ENCODE data around the gene NDUFS4.
"Not testable (repeated sequence)": the region's sequence is repeated elsewhere in the genome, so short reads cannot be mapped to it uniquely, and the experiment has no call there.

NDUFS4 gene

GRCh38 chr5:53575101-53575500, 14.7 kb downstream of the NDUFS4 start:
- DNase-seq (ENCODE audit: low read depth, low spot score) = no peak

- no peak for DNase-seq (ENCODE audit: low read depth, low spot score)
Measured at GRCh38 chr5:53575831-53576230, 15.4 kb downstream of the NDUFS4 start.

- no peak for DNase-seq (ENCODE audit: low read depth, low spot score)
Measured at GRCh38 chr5:53576674-53577073, 16.2 kb downstream of the NDUFS4 start.

- DNase-seq (ENCODE audit: low read depth, low spot score) = no peak
Measured at GRCh38 chr5:53578854-53579253, 18.4 kb downstream of the NDUFS4 start.

GRCh38 chr5:53580547-53580946, 20.1 kb downstream of the NDUFS4 start:
- DNase-seq (ENCODE audit: low read depth, low spot score) = no peak

- no peak for DNase-seq (ENCODE audit: low read depth, low spot score)
Measured at GRCh38 chr5:53582225-53582624, 21.8 kb downstream of the NDUFS4 start.

GRCh38 chr5:53590759-53591158, 30.3 kb downstream of the NDUFS4 start:
- no peak for DNase-seq (ENCODE audit: low read depth, low spot score)

- DNase-seq (ENCODE audit: low read depth, low spot score) = no peak
Measured at GRCh38 chr5:53594419-53594818, 34.0 kb downstream of the NDUFS4 start.

- no peak for DNase-seq (ENCODE audit: low read depth, low spot score)
Measured at GRCh38 chr5:53597894-53598293, 37.5 kb downstream of the NDUFS4 start.

- DNase-seq (ENCODE audit: low read depth, low spot score) = no peak
Measured at GRCh38 chr5:53601570-53601969, 41.1 kb downstream of the NDUFS4 start.

- DNase-seq (ENCODE audit: low read depth, low spot score) = no peak
Measured at GRCh38 chr5:53603009-53603687, 42.7 kb downstream of the NDUFS4 start.

- no peak for DNase-seq (ENCODE audit: low read depth, low spot score)
Measured at GRCh38 chr5:53604309-53604708, 43.9 kb downstream of the NDUFS4 start.

GRCh38 chr5:53607886-53608285, 47.4 kb downstream of the NDUFS4 start:
- no peak for DNase-seq (ENCODE audit: low read depth, low spot score)

- not testable (repeated sequence) for DNase-seq (ENCODE audit: low read depth, low spot score)
Measured at GRCh38 chr5:53608897-53609296, 48.5 kb downstream of the NDUFS4 start.

- DNase-seq (ENCODE audit: low read depth, low spot score) = no peak
Measured at GRCh38 chr5:53613061-53613460, 52.6 kb downstream of the NDUFS4 start.

GRCh38 chr5:53613536-53613935, 53.1 kb downstream of the NDUFS4 start:
- DNase-seq (ENCODE audit: low read depth, low spot score) = no peak

GRCh38 chr5:53614376-53614885, 54.0 kb downstream of the NDUFS4 start:
- no peak for DNase-seq (ENCODE audit: low read depth, low spot score)

GRCh38 chr5:53616939-53617549, 56.6 kb downstream of the NDUFS4 start:
- no peak for DNase-seq (ENCODE audit: low read depth, low spot score)

- DNase-seq (ENCODE audit: low read depth, low spot score) = no peak
Measured at GRCh38 chr5:53631251-53631650, 70.8 kb downstream of the NDUFS4 start.

GRCh38 chr5:53642061-53642460, 81.6 kb downstream of the NDUFS4 start:
- no peak for DNase-seq (ENCODE audit: low read depth, low spot score)

- no peak for DNase-seq (ENCODE audit: low read depth, low spot score)
Measured at GRCh38 chr5:53643445-53643844, 83.0 kb downstream of the NDUFS4 start.

GRCh38 chr5:53645078-53645477, 84.6 kb downstream of the NDUFS4 start:
- no peak for DNase-seq (ENCODE audit: low read depth, low spot score)

- DNase-seq (ENCODE audit: low read depth, low spot score) = no peak
Measured at GRCh38 chr5:53649352-53649751, 88.9 kb downstream of the NDUFS4 start.

Data from iPS DF 19.7 (cell line).